Smooth muscle cell (in vitro differentiated cells): ENCODE data around the gene RASSF3. TPM values are rescaled to one million over a fixed set of nuclear protein-coding genes. Genes with fewer than 3 reads are reported as not detected.

Experiments
- DNase-seq: peaks from one replicate; lab custom pipeline; 2025; ENCODE audit not compliant: unreplicated experiment; lab: John Stamatoyannopoulos, UW
- H2AFZ ChIP-seq: fragments of 200-600 bp; sonication (generic); 2 replicates; pipeline ENCODE4 v1.6.0; 2016; ENCODE audit warnings: antibody characterized with exemption, low read depth, mild to moderate bottlenecking
- H3F3A ChIP-seq: fragments of 200-600 bp; sonication (generic); 2 replicates; pipeline ENCODE4 v1.6.0; 2017; ENCODE audit warnings: antibody characterized with exemption, low read depth
- H3K27ac ChIP-seq: fragments of 200-600 bp; sonication (generic); 2 replicates; pipeline ENCODE4 v1.5.1; 2016; ENCODE audit warnings: low read depth, mild to moderate bottlenecking
- H3K27me3 ChIP-seq: fragments of 200-600 bp; sonication (generic); 2 replicates; pipeline ENCODE4 v1.6.1; 2016; ENCODE audit warnings: low read depth, mild to moderate bottlenecking
- H3K36me3 ChIP-seq: fragments of 200-600 bp; sonication (generic); 2 replicates; pipeline ENCODE4 v1.5.1; 2016; ENCODE audit warnings: low read depth
- H3K4me1 ChIP-seq: fragments of 200-600 bp; sonication (generic); 2 replicates; pipeline ENCODE4 v1.5.1; 2016; ENCODE audit warnings: low read depth
- H3K4me2 ChIP-seq: fragments of 200-600 bp; sonication (generic); 2 replicates; pipeline ENCODE4 v1.6.0; 2016; ENCODE audit warnings: mild to moderate bottlenecking
- H3K4me3 ChIP-seq: fragments of 200-600 bp; sonication (generic); 2 replicates; pipeline ENCODE4 v1.5.1; 2016; ENCODE audit warnings: mild to moderate bottlenecking
- H3K79me2 ChIP-seq: fragments of 200-600 bp; sonication (generic); 2 replicates; pipeline ENCODE4 v1.6.0; 2016; ENCODE audit warnings: low read depth, mild to moderate bottlenecking
- H3K9ac ChIP-seq: fragments of 200-600 bp; sonication (generic); 2 replicates; pipeline ENCODE4 v1.6.0; 2016; ENCODE audit warnings: low read depth
- H3K9me3 ChIP-seq: fragments of 200-600 bp; sonication (generic); replicated peaks from 2 replicates; pipeline ENCODE4 v1.5.1; 2016; ENCODE audit warnings: low read depth
- H4K20me1 ChIP-seq: fragments of 200-600 bp; sonication (generic); 2 replicates; pipeline ENCODE4 v1.6.0; 2016; ENCODE audit warnings: low read depth
- CTCF ChIP-seq: fragments of 200-600 bp; sonication (generic); IDR thresholded peaks from 2 replicates; pipeline ENCODE4 v1.5.1; 2017; ENCODE audit warnings: borderline replicate concordance, mild to moderate bottlenecking, antibody characterized with exemption; ENCODE audit not compliant: insufficient read depth, poor library complexity, severe bottlenecking
- WGBS: methylation state at CpG from one replicate; pipeline ENCODE4 v1.1.7; 2016; ENCODE audit warnings: low lambda C conversion rate; 5-methylcytosine and 5-hydroxymethylcytosine counted together
- polyA plus RNA-seq: library from polyadenylated mRNA; unstranded; fragments of >200 nt; fragmentation: Nextera tagmentation; extraction: Ambion mirVana; gene quantifications from 2 replicates; pipeline ENCODE4 v1.2.1, GENCODE V29; 2016
- total RNA-seq: library from RNA; depleted of rRNA; stranded (reverse); fragments of >200 nt; gene quantifications from 2 replicates; pipeline ENCODE4 v1.2.3, GENCODE V29; 2014

RASSF3 gene
- total and polyA plus RNA-seq, 2 experiments from 2014 or later: 1.2 to 5.6 TPM

- Histone ChIP-seq H3K27me3 (no peaks in the 10 kb centered on the region), H3K79me2 (no peaks in the 10 kb centered on the region), H2AFZ (no peak overlapping the region), H3K4me1 (peaks cover 20% of the 10 kb centered on the region), H3K9ac (no peak overlapping the region), H3F3A (no peaks in the 10 kb centered on the region), H3K27ac (no peak overlapping the region), H3K36me3 (no peaks in the 10 kb centered on the region), H4K20me1 (no peaks in the 10 kb centered on the region), H3K4me2 (no peak overlapping the region), H3K4me3 (no peak overlapping the region), H3K9me3 (no peaks in the 10 kb centered on the region)
- WGBS: 91% methylated on average over 18 of the region's 18 CpGs
- DNase-seq: no peak
- no peak for TF ChIP-seq CTCF
Measured at GRCh38 chr12:64694130-64695040, 84.1 kb downstream of the RASSF3 start.

- Histone ChIP-seq H3K4me1 (peaks cover 20% of the 10 kb centered on the region), H3K9me3 (no peaks in the 10 kb centered on the region), H3K4me2 (no peak overlapping the region), H3F3A (no peaks in the 10 kb centered on the region), H2AFZ (no peak overlapping the region), H3K9ac (no peak overlapping the region), H3K36me3 (no peaks in the 10 kb centered on the region), H3K4me3 (no peak overlapping the region), H4K20me1 (no peaks in the 10 kb centered on the region), H3K27ac (no peak overlapping the region), H3K79me2 (no peaks in the 10 kb centered on the region), H3K27me3 (no peaks in the 10 kb centered on the region)
- TF ChIP-seq CTCF: no peak
- DNase-seq: no peak
- WGBS: 92% methylated on average over 5 of the region's 5 CpGs
Measured at GRCh38 chr12:64695550-64695949, 85.3 kb downstream of the RASSF3 start.

- Histone ChIP-seq H3F3A (no peaks in the 10 kb centered on the region), H4K20me1 (no peaks in the 10 kb centered on the region), H3K9ac (no peak overlapping the region), H2AFZ (no peak overlapping the region), H3K36me3 (no peaks in the 10 kb centered on the region), H3K4me3 (no peak overlapping the region), H3K4me1 (peaks cover 17% of the 10 kb centered on the region), H3K79me2 (no peaks in the 10 kb centered on the region), H3K27ac (no peak overlapping the region), H3K9me3 (no peaks in the 10 kb centered on the region), H3K27me3 (no peaks in the 10 kb centered on the region), H3K4me2 (no peak overlapping the region)
- TF ChIP-seq CTCF: peak; percentile 44
- DNase-seq: no peak
- 94% methylated on average over 1 of the region's 1 CpG for WGBS
Measured at GRCh38 chr12:64696080-64696741, 85.9 kb downstream of the RASSF3 start.
